HEK293 (cell line): ENCODE measurements around the gene ZNF410.

Source experiments
- CTCF ChIA-PET: fragments of 350-600 bp; formaldehyde crosslinking; extraction: SDS; loops from one replicate; lab custom pipeline; 2021; ENCODE audit warnings: antibody characterized with exemption; lab: Yijun Ruan, JAX
- POLR2A ChIA-PET: fragments of 300-600 bp; formaldehyde crosslinking; extraction: SDS; loops from one replicate; lab custom pipeline; 2020; ENCODE audit warnings: antibody characterized with exemption, inconsistent platforms; lab: Yijun Ruan, JAX
- H3K27ac ChIP-seq: fragments of 200-500 bp; sonication (Bioruptor generic); 2 replicates; pipeline ENCODE4 v1.5.1; 2014; ENCODE audit warnings: low read depth, low read length, control low read depth, inconsistent platforms; ENCODE audit errors: extremely low read depth
- H3K36me3 ChIP-seq, 2 experiments: fragments of 200-500 bp in 1 of 2; sonication (Bioruptor generic) in 1 of 2; 1 replicate in 1 of 2; 2 replicates in 1 of 2; pipeline ENCODE4 v1.5.1; 2014 to 2017; ENCODE audit warnings: inconsistent platforms in 2 of 2, low read length in 2 of 2; ENCODE audit not compliant: control insufficient read depth in 2 of 2, insufficient read depth in 1 of 2
- H3K4me1 ChIP-seq: fragments of 200-500 bp; sonication (Bioruptor generic); 2 replicates; pipeline ENCODE4 v1.5.1; 2014; ENCODE audit warnings: mild to moderate bottlenecking, low read length, inconsistent platforms; ENCODE audit not compliant: control insufficient read depth, insufficient read depth
- H3K4me3 ChIP-seq: 2 replicates; pipeline ENCODE4 v1.5.1; 2011; ENCODE audit warnings: low read depth, mild to moderate bottlenecking, control low read depth, low read length, moderate library complexity
- H3K9me3 ChIP-seq: fragments of 200-500 bp; sonication (Bioruptor generic); 2 replicates; pipeline ENCODE4 v1.5.1; 2014; ENCODE audit warnings: low read depth, low read length, inconsistent platforms; ENCODE audit not compliant: control insufficient read depth, insufficient read depth
- HIC1 ChIP-seq: fragments of 450-650 bp; formaldehyde crosslinking; IDR thresholded peaks from 2 replicates; pipeline ENCODE4 v1.5.1; 2016; ENCODE audit warnings: missing biosample characterization, missing genetic modification characterization
- HOXA7 ChIP-seq: sonication (generic); formaldehyde crosslinking; IDR thresholded peaks from 2 replicates; pipeline ENCODE4 v1.8.1; 2022; ENCODE audit warnings: missing genetic modification reagents, borderline replicate concordance
- KLF1 ChIP-seq: fragments of 450-650 bp; formaldehyde crosslinking; IDR thresholded peaks from 2 replicates; pipeline ENCODE4 v1.5.1; 2016; ENCODE audit warnings: missing biosample characterization, missing genetic modification characterization
- SP7 ChIP-seq: fragments of 450-650 bp; formaldehyde crosslinking; IDR thresholded peaks from 2 replicates; pipeline ENCODE4 v1.5.1; 2016; ENCODE audit warnings: missing biosample characterization, missing genetic modification characterization
- ZNF211 ChIP-seq: fragments of 450-650 bp; formaldehyde crosslinking; IDR thresholded peaks from 2 replicates; pipeline ENCODE4 v1.5.1; 2016; ENCODE audit warnings: low read depth, missing biosample characterization, missing genetic modification characterization
- ZNF214 ChIP-seq: fragments of 450-650 bp; formaldehyde crosslinking; IDR thresholded peaks from 2 replicates; pipeline ENCODE4 v1.5.1; 2017; ENCODE audit warnings: missing biosample characterization, mild to moderate bottlenecking, missing genetic modification characterization, borderline replicate concordance
- ZNF37A ChIP-seq: fragments of 450-650 bp; IDR thresholded peaks from 2 replicates; pipeline ENCODE4 v1.5.1; 2018; ENCODE audit warnings: missing biosample characterization, missing genetic modification characterization
- ZNF391 ChIP-seq: fragments of 450-650 bp; formaldehyde crosslinking; IDR thresholded peaks from 2 replicates; pipeline ENCODE4 v1.5.1; 2016; ENCODE audit warnings: low read depth, missing biosample characterization, missing genetic modification characterization, borderline replicate concordance
- ZNF560 ChIP-seq: fragments of 450-650 bp; formaldehyde crosslinking; IDR thresholded peaks from 2 replicates; pipeline ENCODE4 v1.5.1; 2017; ENCODE audit warnings: missing biosample characterization, missing genetic modification characterization, borderline replicate concordance
- ZNF585B ChIP-seq: fragments of 450-650 bp; formaldehyde crosslinking; IDR thresholded peaks from 2 replicates; pipeline ENCODE4 v1.5.1; 2016; ENCODE audit warnings: missing biosample characterization, missing genetic modification characterization
- ZNF639 ChIP-seq: fragments of 450-650 bp; formaldehyde crosslinking; IDR thresholded peaks from 2 replicates; pipeline ENCODE4 v1.5.1; 2016; ENCODE audit warnings: missing biosample characterization, missing genetic modification characterization

Gene ZNF410

GRCh38 chr14:73878436-73878835 is 8.2 kb upstream of the ZNF410 start:
- CTCF ChIA-PET = no interaction called here
- TF ChIP-seq ZNF560 (no peak), ZNF585B (tag by site-specific recombination) (no peak), ZNF639 (tag by site-specific recombination) (no peak), HOXA7 (no peak), ZNF214 (no peak)
- no peaks in the 10 kb centered on the region for H3K9me3 ChIP-seq
- H3K27ac ChIP-seq = no peak overlapping the region
- no peak overlapping the region for H3K4me3 ChIP-seq
- H3K4me1 ChIP-seq = peaks cover 5% of the 10 kb centered on the region; the same call in 1 of the 2 replicates
- H3K36me3 ChIP-seq = peaks cover 12 to 17% of the 10 kb centered on the region in 2 experiments
- POLR2A ChIA-PET = no interaction called here

- Histone ChIP-seq H3K9me3 (no peaks in the 10 kb centered on the region), H3K27ac (no peak overlapping the region), H3K4me3 (no peak overlapping the region), H3K36me3 (peaks cover 12 to 17% of the 10 kb centered on the region in 2 experiments), H3K4me1 (peaks cover 5% of the 10 kb centered on the region; the same call in 1 of the 2 replicates)
- ChIA-PET CTCF (interaction anchor here (1.0 kb wide), 1 partner anchor 8 kb away, joined by 3 read pairs; no protein-coding TSS in a partner anchor), POLR2A (no interaction called here)
- TF ChIP-seq ZNF211 = no peak
- no peak for TF ChIP-seq ZNF214
Measured at GRCh38 chr14:73879027-73879426, 7.6 kb upstream of the ZNF410 start.

GRCh38 chr14:73884438-73885190 is 2.0 kb upstream of the ZNF410 start:
- no peaks in the 10 kb centered on the region; the same call in 1 of the 2 replicates for H3K4me1 ChIP-seq
- no peaks in the 10 kb centered on the region for H3K9me3 ChIP-seq
- ChIA-PET POLR2A (no interaction called here), CTCF (interaction anchor here (0.7 to 1.2 kb wide), 2 partner anchors 143 to 156 kb away, joined by 3 to 4 read pairs; no protein-coding TSS in a partner anchor)
- no peak overlapping the region for H3K27ac ChIP-seq
- TF ChIP-seq SP7 (0 out of 2 replicates have a peak, but pooled peaks have one; percentile 43), KLF1 (peak; percentile 45; the same call in 1 of the 2 replicates), HIC1 (tag by site-specific recombination) (no peak)
- H3K4me3 ChIP-seq = no peak overlapping the region
- peaks cover 5 to 9% of the 10 kb centered on the region in 2 experiments for H3K36me3 ChIP-seq

GRCh38 chr14:73887318-73887616 is 608 bp downstream of the ZNF410 start:
- TF ChIP-seq ZNF37A (tag by site-specific recombination) (no peak), ZNF391 (tag by site-specific recombination) (no peak)
- no peaks in the 10 kb centered on the region; the same call in 1 of the 2 replicates for H3K4me1 ChIP-seq
- H3K27ac ChIP-seq = peak overlapping the region; percentile 86
- peaks cover 4 to 10% of the 10 kb centered on the region in 2 experiments; a peak in 2 of 3 replicates for H3K36me3 ChIP-seq
- H3K4me3 ChIP-seq = peak overlapping the region; percentile 91
- POLR2A ChIA-PET = interaction anchor here (0.6 to 2.5 kb wide), 8 partner anchors 36 to 579 kb away, joined by 3 to 29 read pairs (median 4); partner anchors contain the start of genes COQ6, FAM161B, PTGR2 and RIOX1
- CTCF ChIA-PET = interaction anchor here (0.6 to 1.2 kb wide), 3 partner anchors 10 to 159 kb away, joined by 3 to 4 read pairs (median 3); no protein-coding TSS in a partner anchor
- no peaks in the 10 kb centered on the region for H3K9me3 ChIP-seq
